Lower leg skin (tissue), 3 donors: ENCODE results near the gene RAC3.

Experiments used
- POLR2A ChIP-seq, 2 donors: fragments of 450-650 bp; IDR thresholded peaks; one replicate each; pipeline ENCODE4 v1.6.1; 2016 to 2017; ENCODE audit warnings: antibody characterized with exemption in 2 of 2, mild to moderate bottlenecking in 1 of 2, moderate library complexity in 1 of 2
- TF ChIP-seq, protein P1 (sequence below), 3 donors: fragments of 450-650 bp; IDR thresholded peaks; one replicate each; pipeline ENCODE4 v1.5.1; 2016; ENCODE audit warnings: antibody characterized with exemption in 3 of 3, mild to moderate bottlenecking in 3 of 3, moderate library complexity in 2 of 3

DNA sequence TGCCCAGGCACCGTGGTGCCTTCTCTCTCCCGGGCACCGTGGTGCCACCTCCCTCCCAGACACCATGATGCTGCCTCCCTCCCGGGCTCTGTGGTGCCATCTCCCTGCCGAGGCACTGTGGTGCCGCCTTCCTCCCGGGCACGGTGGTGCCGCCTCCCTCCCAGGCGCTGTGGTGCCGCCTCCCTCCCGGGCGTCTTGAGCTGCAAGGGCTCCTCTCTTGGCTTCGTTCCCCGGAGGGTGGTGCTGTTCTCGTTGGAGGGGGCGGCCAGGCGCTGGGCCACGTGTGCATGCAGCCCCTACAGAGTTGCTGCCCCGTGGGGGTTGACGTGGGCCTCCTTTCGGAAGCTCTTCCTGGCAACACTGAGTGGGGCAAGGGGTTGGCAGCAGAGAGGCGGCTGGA lies 17.0 kb upstream of the RAC3 start:
- TF ChIP-seq, protein P1, sequence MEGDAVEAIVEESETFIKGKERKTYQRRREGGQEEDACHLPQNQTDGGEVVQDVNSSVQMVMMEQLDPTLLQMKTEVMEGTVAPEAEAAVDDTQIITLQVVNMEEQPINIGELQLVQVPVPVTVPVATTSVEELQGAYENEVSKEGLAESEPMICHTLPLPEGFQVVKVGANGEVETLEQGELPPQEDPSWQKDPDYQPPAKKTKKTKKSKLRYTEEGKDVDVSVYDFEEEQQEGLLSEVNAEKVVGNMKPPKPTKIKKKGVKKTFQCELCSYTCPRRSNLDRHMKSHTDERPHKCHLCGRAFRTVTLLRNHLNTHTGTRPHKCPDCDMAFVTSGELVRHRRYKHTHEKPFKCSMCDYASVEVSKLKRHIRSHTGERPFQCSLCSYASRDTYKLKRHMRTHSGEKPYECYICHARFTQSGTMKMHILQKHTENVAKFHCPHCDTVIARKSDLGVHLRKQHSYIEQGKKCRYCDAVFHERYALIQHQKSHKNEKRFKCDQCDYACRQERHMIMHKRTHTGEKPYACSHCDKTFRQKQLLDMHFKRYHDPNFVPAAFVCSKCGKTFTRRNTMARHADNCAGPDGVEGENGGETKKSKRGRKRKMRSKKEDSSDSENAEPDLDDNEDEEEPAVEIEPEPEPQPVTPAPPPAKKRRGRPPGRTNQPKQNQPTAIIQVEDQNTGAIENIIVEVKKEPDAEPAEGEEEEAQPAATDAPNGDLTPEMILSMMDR (IDR thresholded peaks at IDR 0.05) = no peak
- TF ChIP-seq POLR2A (IDR thresholded peaks at IDR 0.05) = no peak
